RWPE2 (cell line): Measurements from ENCODE around the gene SETSIP.

Source experiments
- ATAC-seq: fragments of 200-7000 bp; cut with Tn5 transposase; 3 replicates; pipeline ENCODE4 v1.9.1; 2021; ENCODE audit warnings: low read depth
- DNase-seq: peaks from one replicate; pipeline ENCODE4 v3.0.0-alpha.2; 2020; ENCODE audit warnings: low spot score
- H3K27ac ChIP-seq: fragments of 450-650 bp; 2 replicates; pipeline ENCODE4 v1.5.1; 2017; ENCODE audit warnings: mild to moderate bottlenecking; ENCODE audit not compliant: poor library complexity, severe bottlenecking
- H3K27me3 ChIP-seq: fragments of 250-450 bp; sonication (Bioruptor Pico); 2 replicates; pipeline ENCODE4 v1.5.1; 2021; ENCODE audit warnings: mild to moderate bottlenecking, moderate library complexity; ENCODE audit not compliant: insufficient read depth, poor library complexity, severe bottlenecking
- H3K36me3 ChIP-seq: fragments of 250-450 bp; sonication (Bioruptor Pico); 2 replicates; pipeline ENCODE4 v1.5.1; 2020; ENCODE audit warnings: low read depth, mild to moderate bottlenecking, moderate library complexity
- H3K4me1 ChIP-seq: fragments of 250-450 bp; sonication (Bioruptor Pico); 2 replicates; pipeline ENCODE4 v1.5.1; 2021; ENCODE audit warnings: mild to moderate bottlenecking, moderate library complexity; ENCODE audit not compliant: insufficient read depth, poor library complexity, severe bottlenecking
- H3K4me3 ChIP-seq: fragments of 250-450 bp; sonication (Bioruptor Pico); 2 replicates; pipeline ENCODE4 v1.5.1; 2021; ENCODE audit warnings: mild to moderate bottlenecking, moderate library complexity; ENCODE audit not compliant: severe bottlenecking
- H3K9me3 ChIP-seq: fragments of 250-450 bp; sonication (Bioruptor Pico); 2 replicates; pipeline ENCODE4 v1.5.1; 2021; ENCODE audit warnings: mild to moderate bottlenecking, moderate library complexity; ENCODE audit not compliant: severe bottlenecking
- CTCF ChIP-seq: fragments of 450-650 bp; IDR thresholded peaks from one replicate; pipeline ENCODE4 v1.5.1; 2017; ENCODE audit warnings: mild to moderate bottlenecking, moderate library complexity; ENCODE audit not compliant: poor library complexity, severe bottlenecking

SETSIP gene

DNA sequence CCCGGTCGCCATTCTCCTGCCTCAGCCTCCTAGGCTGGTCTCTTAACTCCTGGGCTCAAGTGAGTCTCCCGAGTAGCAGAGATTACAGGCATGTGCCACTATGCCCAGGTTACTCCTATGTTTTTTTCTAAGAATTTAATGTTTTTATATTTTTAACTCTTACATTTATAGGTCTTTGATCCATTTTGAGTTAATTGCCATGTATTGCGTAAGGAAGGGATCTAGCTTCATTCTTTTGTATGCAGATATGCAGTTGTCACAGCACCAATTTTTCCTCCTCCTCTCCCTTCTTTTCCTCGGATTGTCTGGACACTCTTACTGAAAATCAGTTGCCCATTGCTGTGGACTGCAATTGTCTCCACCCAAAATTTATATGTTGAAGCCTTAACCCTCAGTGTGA lies 16.4 kb upstream of the SETSIP start:
- Histone ChIP-seq H3K4me1 (no peaks in the 10 kb centered on the region), H3K9me3 (no peaks in the 10 kb centered on the region), H3K4me3 (no peak overlapping the region), H3K27me3 (no peaks in the 10 kb centered on the region), H3K36me3 (no peaks in the 10 kb centered on the region), H3K27ac (no peak overlapping the region)
- TF ChIP-seq CTCF, result no peak
- ATAC-seq (no peak), DNase-seq (no peak)

DNA sequence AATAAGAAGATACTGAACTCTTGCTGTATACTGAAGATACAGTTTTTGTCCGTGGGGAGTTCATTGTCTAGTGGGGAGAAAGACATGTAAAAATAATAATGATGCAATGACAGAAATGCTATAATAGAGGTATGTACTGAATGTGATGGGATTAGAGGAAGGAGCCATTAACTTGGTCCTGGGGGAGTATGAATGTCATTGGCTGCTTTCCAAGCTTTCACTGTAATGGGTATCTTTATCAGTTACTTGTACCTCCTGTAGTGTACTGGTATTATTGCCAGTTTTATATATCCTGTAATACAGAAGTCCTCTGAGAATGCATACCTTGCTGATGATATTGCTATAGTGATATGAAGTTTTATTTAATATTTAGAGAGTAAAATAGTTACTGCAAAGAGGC lies 12.3 kb upstream of the SETSIP start:
- Histone ChIP-seq H3K36me3 (no peaks in the 10 kb centered on the region), H3K4me3 (no peak overlapping the region), H3K9me3 (no peaks in the 10 kb centered on the region), H3K27ac (no peak overlapping the region), H3K4me1 (peaks cover 5% of the 10 kb centered on the region), H3K27me3 (no peaks in the 10 kb centered on the region)
- no peak for ATAC-seq
- no peak for TF ChIP-seq CTCF
- no peak for DNase-seq

DNA sequence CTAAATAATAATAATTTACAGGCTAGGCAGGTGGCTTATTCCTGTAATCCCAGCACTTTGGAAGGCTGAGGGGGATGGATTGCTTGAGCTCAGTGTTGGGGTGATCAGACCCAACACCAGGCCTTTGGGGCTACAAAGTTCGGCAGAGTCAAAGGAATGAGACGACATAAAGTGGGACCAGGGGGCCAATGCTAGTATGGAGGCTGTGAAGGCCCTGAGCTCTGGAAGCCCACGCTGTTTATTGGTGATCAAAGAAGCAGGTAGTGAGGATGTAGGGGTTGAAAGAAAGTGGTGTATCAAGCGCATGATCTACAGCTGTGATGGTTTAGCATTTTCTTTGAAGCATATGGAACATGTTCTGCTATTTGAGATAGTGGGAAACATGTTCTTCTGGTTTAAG lies 10.5 kb upstream of the SETSIP start:
- DNase-seq (no peak), ATAC-seq (no peak)
- H3K9me3 ChIP-seq, result no peaks in the 10 kb centered on the region
- H3K27me3 ChIP-seq, result no peaks in the 10 kb centered on the region
- H3K27ac ChIP-seq, result no peak overlapping the region
- peaks cover 5% of the 10 kb centered on the region for H3K4me1 ChIP-seq
- H3K4me3 ChIP-seq, result no peak overlapping the region
- no peaks in the 10 kb centered on the region for H3K36me3 ChIP-seq
- TF ChIP-seq CTCF, result no peak

DNA sequence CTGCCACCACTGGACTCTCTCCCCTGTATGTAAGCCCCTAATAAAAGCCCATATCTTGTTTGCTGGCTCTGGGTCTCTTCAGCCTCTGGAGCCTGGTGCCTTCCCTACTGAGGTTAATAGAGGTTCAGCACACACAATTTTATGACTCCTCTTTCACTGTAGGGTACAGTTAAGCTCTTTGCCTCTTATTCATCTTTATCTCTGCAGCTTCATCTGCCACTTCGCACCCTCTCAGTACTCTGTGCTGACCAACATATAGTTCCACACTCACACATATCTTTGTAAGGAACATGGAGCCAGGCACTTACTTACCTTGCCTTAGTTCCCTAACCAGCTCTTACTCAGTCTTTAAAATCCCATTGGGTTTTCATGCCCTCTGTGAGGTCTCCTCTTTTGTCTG lies 9.4 kb upstream of the SETSIP start:
- H3K36me3 ChIP-seq, result no peaks in the 10 kb centered on the region
- no peak overlapping the region for H3K27ac ChIP-seq
- H3K4me3 ChIP-seq, result no peak overlapping the region
- H3K9me3 ChIP-seq, result no peaks in the 10 kb centered on the region
- DNase-seq, result no peak
- no peak for TF ChIP-seq CTCF
- no peak for ATAC-seq
- peaks cover 5% of the 10 kb centered on the region for H3K4me1 ChIP-seq
- H3K27me3 ChIP-seq, result no peaks in the 10 kb centered on the region

GRCh38 chr1:92081031-92081430 lies 5.8 kb upstream of the SETSIP start:
- Histone ChIP-seq H3K4me3 (peak overlapping the region; percentile 81), H3K36me3 (no peaks in the 10 kb centered on the region), H3K27me3 (no peaks in the 10 kb centered on the region), H3K4me1 (peaks cover 5% of the 10 kb centered on the region), H3K9me3 (no peaks in the 10 kb centered on the region), H3K27ac (peak overlapping the region; percentile 24)
- DNase-seq (no peak), ATAC-seq (no peak)
- TF ChIP-seq CTCF, result no peak
